HG03457 (cell line): Measurements from ENCODE around the gene BTN1A1.
"Not testable (repeated sequence)": the region's sequence is repeated elsewhere in the genome, so short reads cannot be mapped to it uniquely, and the experiment has no call there.

Experiments used
- ATAC-seq: cut with Tn5 transposase; IDR thresholded peaks from one replicate; pipeline ENCODE4 v1.9.1; 2021; ENCODE audit warnings: moderate number of reproducible peaks; ENCODE audit not compliant: unreplicated experiment

Gene BTN1A1

GRCh38 chr6:26536571-26537159 lies 36.6 kb downstream of the BTN1A1 start:
- ATAC-seq, result no peak

GRCh38 chr6:26537160-26537845 lies 37.2 kb downstream of the BTN1A1 start:
- peak; percentile 32 for ATAC-seq

GRCh38 chr6:26537846-26538571 lies 37.9 kb downstream of the BTN1A1 start, which contains the start of gene HMGN4:
TSS of gene HMGN4 (plus strand) at chr6:26538366. CDS start at chr6:26545207, 6,841 bp downstream.
- peak; percentile 37 for ATAC-seq

- ATAC-seq, result no peak
These were observed 38.4 kb downstream of the BTN1A1 start for GRCh38 chr6:26538572-26538902.

- no peak for ATAC-seq
These were observed 39.0 kb downstream of the BTN1A1 start for GRCh38 chr6:26539071-26539615.

GRCh38 chr6:26541579-26541978 lies 41.5 kb downstream of the BTN1A1 start:
- no peak for ATAC-seq

- ATAC-seq, result no peak
These were observed 43.9 kb downstream of the BTN1A1 start for GRCh38 chr6:26543953-26544352.

GRCh38 chr6:26544473-26544872 lies 44.4 kb downstream of the BTN1A1 start:
- ATAC-seq, result no peak

- no peak for ATAC-seq
These were observed 45.5 kb downstream of the BTN1A1 start for GRCh38 chr6:26545627-26546026.

GRCh38 chr6:26547363-26547762 lies 47.3 kb downstream of the BTN1A1 start:
- not testable (repeated sequence) for ATAC-seq

GRCh38 chr6:26550250-26550993 lies 50.3 kb downstream of the BTN1A1 start:
- ATAC-seq, result no peak

GRCh38 chr6:26552205-26552604 lies 52.1 kb downstream of the BTN1A1 start:
- ATAC-seq, result no peak

- ATAC-seq, result no peak
These were observed 52.6 kb downstream of the BTN1A1 start for GRCh38 chr6:26552640-26553188.

GRCh38 chr6:26553264-26553634 lies 53.1 kb downstream of the BTN1A1 start:
- peak; percentile 27 for ATAC-seq

- ATAC-seq, result peak; percentile 29
These were observed 53.7 kb downstream of the BTN1A1 start for GRCh38 chr6:26553635-26554446.

- ATAC-seq, result no peak
These were observed 54.3 kb downstream of the BTN1A1 start for GRCh38 chr6:26554447-26554696.

GRCh38 chr6:26554697-26555504 lies 54.8 kb downstream of the BTN1A1 start:
- ATAC-seq, result no peak

GRCh38 chr6:26555505-26556262 lies 55.6 kb downstream of the BTN1A1 start:
- ATAC-seq, result no peak
